ENCODE results near the gene C2CD2L.

DNA sequence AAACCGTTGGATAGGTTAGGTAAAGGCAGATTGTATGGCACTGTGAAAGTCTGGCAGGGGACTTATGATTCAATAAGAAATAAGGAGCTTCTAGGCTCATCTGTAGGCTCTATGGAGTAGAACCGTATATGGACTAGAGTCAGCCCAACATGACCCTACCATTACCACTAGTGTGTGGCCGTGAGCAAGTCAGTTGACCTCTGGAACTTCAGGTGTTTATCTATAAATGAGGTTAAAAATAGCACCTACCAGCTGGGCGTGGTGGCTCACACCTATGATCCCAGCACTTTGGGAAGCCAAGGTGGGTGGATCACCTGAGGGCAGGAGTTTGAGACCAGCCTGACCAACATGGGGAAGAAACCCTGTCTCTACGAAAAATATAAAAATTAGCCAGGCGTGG, 18.7 kb downstream of the C2CD2L start:
- TF ChIP-seq, protein P1, sequence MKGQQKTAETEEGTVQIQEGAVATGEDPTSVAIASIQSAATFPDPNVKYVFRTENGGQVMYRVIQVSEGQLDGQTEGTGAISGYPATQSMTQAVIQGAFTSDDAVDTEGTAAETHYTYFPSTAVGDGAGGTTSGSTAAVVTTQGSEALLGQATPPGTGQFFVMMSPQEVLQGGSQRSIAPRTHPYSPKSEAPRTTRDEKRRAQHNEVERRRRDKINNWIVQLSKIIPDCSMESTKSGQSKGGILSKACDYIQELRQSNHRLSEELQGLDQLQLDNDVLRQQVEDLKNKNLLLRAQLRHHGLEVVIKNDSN (IDR thresholded peaks at IDR 0.05; ENCODE audit: borderline replicate concordance, low read depth): no peak
- TF ChIP-seq RFX5 (IDR thresholded peaks at IDR 0.05; ENCODE audit: low read length) (no peak), NFIC (IDR thresholded peaks at IDR 0.05; ENCODE audit: borderline replicate concordance) (no peak), RXRA (IDR thresholded peaks at IDR 0.05; ENCODE audit: borderline replicate concordance, low read depth) (no peak), RCOR1 (IDR thresholded peaks at IDR 0.05; ENCODE audit: low read length) (no peak), POLR2AphosphoS5 (IDR thresholded peaks at IDR 0.05; ENCODE audit: low read depth, low read length) (no peak), EP300 (IDR thresholded peaks at IDR 0.05; ENCODE audit: borderline replicate concordance in 1 of 2, low read depth in 1 of 2, low read length in 1 of 2) (no peak), SIN3A (IDR thresholded peaks at IDR 0.05; ENCODE audit: borderline replicate concordance, low read depth, low read length) (no peak), TAF1 (IDR thresholded peaks at IDR 0.05; ENCODE audit: borderline replicate concordance, low read depth, low read length) (no peak)
- TF ChIP-seq, protein P2, sequence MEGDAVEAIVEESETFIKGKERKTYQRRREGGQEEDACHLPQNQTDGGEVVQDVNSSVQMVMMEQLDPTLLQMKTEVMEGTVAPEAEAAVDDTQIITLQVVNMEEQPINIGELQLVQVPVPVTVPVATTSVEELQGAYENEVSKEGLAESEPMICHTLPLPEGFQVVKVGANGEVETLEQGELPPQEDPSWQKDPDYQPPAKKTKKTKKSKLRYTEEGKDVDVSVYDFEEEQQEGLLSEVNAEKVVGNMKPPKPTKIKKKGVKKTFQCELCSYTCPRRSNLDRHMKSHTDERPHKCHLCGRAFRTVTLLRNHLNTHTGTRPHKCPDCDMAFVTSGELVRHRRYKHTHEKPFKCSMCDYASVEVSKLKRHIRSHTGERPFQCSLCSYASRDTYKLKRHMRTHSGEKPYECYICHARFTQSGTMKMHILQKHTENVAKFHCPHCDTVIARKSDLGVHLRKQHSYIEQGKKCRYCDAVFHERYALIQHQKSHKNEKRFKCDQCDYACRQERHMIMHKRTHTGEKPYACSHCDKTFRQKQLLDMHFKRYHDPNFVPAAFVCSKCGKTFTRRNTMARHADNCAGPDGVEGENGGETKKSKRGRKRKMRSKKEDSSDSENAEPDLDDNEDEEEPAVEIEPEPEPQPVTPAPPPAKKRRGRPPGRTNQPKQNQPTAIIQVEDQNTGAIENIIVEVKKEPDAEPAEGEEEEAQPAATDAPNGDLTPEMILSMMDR (IDR thresholded peaks at IDR 0.05): no peak
- TF ChIP-seq, protein P3, sequence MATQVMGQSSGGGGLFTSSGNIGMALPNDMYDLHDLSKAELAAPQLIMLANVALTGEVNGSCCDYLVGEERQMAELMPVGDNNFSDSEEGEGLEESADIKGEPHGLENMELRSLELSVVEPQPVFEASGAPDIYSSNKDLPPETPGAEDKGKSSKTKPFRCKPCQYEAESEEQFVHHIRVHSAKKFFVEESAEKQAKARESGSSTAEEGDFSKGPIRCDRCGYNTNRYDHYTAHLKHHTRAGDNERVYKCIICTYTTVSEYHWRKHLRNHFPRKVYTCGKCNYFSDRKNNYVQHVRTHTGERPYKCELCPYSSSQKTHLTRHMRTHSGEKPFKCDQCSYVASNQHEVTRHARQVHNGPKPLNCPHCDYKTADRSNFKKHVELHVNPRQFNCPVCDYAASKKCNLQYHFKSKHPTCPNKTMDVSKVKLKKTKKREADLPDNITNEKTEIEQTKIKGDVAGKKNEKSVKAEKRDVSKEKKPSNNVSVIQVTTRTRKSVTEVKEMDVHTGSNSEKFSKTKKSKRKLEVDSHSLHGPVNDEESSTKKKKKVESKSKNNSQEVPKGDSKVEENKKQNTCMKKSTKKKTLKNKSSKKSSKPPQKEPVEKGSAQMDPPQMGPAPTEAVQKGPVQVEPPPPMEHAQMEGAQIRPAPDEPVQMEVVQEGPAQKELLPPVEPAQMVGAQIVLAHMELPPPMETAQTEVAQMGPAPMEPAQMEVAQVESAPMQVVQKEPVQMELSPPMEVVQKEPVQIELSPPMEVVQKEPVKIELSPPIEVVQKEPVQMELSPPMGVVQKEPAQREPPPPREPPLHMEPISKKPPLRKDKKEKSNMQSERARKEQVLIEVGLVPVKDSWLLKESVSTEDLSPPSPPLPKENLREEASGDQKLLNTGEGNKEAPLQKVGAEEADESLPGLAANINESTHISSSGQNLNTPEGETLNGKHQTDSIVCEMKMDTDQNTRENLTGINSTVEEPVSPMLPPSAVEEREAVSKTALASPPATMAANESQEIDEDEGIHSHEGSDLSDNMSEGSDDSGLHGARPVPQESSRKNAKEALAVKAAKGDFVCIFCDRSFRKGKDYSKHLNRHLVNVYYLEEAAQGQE (IDR thresholded peaks at IDR 0.05; ENCODE audit: low read depth, low read length): no peak
- TF ChIP-seq, protein P4, sequence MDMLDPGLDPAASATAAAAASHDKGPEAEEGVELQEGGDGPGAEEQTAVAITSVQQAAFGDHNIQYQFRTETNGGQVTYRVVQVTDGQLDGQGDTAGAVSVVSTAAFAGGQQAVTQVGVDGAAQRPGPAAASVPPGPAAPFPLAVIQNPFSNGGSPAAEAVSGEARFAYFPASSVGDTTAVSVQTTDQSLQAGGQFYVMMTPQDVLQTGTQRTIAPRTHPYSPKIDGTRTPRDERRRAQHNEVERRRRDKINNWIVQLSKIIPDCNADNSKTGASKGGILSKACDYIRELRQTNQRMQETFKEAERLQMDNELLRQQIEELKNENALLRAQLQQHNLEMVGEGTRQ (IDR thresholded peaks at IDR 0.05; ENCODE audit: borderline replicate concordance, low read depth, low read length): no peak

Measured in SK-N-SH (cell line).